Measurements from ENCODE around the gene LRP1B. TPM values are rescaled to one million over a fixed set of nuclear protein-coding genes. Genes with fewer than 3 reads are reported as not detected.

LRP1B gene
- total RNA-seq, 4 donors from 2014 or later = 3.3 to 11.1 (median 4.6) TPM

DNA sequence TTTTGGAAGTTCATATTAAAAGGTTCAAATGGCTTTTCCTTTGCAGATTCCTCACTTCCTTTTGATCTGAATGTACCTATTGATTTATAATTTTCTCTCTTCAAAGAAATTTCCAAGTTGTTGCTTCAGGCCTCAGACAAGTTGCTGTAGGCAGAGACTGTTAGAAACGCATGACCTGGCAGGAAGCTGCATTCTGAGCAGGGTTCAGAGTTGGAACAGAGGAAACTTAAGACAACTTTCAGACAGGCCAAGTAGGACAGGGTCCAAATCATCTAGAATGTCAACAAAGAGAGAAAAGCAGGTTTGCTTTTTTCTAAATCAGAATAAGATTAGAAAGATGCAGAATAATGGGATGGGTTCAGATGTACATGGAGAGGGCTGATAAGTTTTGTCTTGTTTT lies 416.3 kb downstream of the LRP1B start:
- Histone ChIP-seq H3K4me1 (no peaks in the 10 kb centered on the region), H3K36me3 (no peaks in the 10 kb centered on the region), H3K27me3 (no peaks in the 10 kb centered on the region), H3K9me3 (no peaks in the 10 kb centered on the region), H3K27ac (no peak overlapping the region), H3K4me3 (no peak overlapping the region)
- no peak for DNase-seq
- ATAC-seq = no peak
- intact Hi-C loops (cut with DNase I; ENCODE audit: low total_unique reads) = no loop called here
- in situ Hi-C loops (cut with MboI; ENCODE audit: low sequenced_read_pairs in 4 of 4) = no loop called here
- TF ChIP-seq, protein P1, sequence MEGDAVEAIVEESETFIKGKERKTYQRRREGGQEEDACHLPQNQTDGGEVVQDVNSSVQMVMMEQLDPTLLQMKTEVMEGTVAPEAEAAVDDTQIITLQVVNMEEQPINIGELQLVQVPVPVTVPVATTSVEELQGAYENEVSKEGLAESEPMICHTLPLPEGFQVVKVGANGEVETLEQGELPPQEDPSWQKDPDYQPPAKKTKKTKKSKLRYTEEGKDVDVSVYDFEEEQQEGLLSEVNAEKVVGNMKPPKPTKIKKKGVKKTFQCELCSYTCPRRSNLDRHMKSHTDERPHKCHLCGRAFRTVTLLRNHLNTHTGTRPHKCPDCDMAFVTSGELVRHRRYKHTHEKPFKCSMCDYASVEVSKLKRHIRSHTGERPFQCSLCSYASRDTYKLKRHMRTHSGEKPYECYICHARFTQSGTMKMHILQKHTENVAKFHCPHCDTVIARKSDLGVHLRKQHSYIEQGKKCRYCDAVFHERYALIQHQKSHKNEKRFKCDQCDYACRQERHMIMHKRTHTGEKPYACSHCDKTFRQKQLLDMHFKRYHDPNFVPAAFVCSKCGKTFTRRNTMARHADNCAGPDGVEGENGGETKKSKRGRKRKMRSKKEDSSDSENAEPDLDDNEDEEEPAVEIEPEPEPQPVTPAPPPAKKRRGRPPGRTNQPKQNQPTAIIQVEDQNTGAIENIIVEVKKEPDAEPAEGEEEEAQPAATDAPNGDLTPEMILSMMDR (IDR thresholded peaks at IDR 0.05 in 4 of 5, conservative IDR thresholded peaks at IDR 0.05 in 1 of 5) = no peak
- TF ChIP-seq POLR2A (IDR thresholded peaks at IDR 0.05) = no peak

DNA sequence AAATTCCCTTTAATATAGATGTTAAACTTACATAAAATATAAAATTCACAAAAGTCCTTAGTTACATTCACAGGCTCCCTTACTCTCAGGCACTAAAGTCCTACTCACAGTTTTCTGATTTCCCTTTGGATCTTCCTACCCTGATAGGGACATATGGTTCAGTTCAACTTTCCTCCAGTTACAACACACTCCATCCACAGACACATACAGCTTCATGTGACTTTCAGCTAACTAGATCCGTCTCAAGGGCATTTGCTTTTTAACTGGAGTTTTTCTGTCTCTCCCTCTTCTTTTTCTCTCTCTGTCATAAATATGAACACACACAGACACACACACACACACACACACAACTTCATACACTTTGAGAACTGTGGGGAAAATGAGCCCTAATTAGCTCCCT lies 419.2 kb downstream of the LRP1B start:
- no peak overlapping the region for H3K27ac ChIP-seq
- intact Hi-C loops (cut with DNase I; ENCODE audit: low total_unique reads) = no loop called here
- H3K27me3 ChIP-seq = no peaks in the 10 kb centered on the region
- H3K36me3 ChIP-seq = no peaks in the 10 kb centered on the region
- no peaks in the 10 kb centered on the region for H3K4me1 ChIP-seq
- no peak for TF ChIP-seq POLR2A (IDR thresholded peaks at IDR 0.05)
- TF ChIP-seq, protein P1 (IDR thresholded peaks at IDR 0.05 in 4 of 5, conservative IDR thresholded peaks at IDR 0.05 in 1 of 5) = no peak
- H3K9me3 ChIP-seq = no peaks in the 10 kb centered on the region
- no peak overlapping the region for H3K4me3 ChIP-seq
- DNase-seq (no peak), ATAC-seq (no peak)
- in situ Hi-C loops (cut with MboI; ENCODE audit: low sequenced_read_pairs in 4 of 4) = no loop called here

DNA sequence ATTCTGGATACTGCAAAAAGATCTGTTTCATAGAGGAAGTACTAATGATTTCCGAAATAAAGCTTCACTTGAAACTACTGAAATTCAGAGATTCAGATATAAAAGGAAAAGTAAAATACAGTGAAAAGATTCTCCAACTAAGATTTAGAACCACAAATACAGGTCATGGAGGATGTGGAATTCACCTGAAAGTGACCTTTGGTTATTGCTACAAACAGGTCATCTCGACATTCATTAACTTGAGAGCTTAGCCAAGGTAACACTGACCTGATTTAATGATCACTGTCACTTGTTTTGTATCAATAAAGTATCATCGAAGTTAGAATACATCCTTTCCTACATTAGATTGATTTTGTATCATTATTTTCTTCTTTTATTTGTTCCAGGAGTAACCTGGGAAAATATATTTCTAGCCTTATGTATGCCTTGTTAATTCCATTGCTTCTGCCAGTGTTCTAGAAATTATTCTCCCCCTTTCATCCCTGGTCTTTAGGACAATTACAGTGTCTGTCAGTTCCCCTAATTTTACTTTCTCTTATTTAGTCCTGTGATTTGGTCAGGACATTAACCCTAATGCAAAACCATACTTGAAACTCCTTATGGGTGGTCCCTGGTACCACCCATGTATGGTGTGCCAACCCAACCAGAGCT lies 420.1 kb downstream of the LRP1B start:
- H3K27me3 ChIP-seq = no peaks in the 10 kb centered on the region
- no peaks in the 10 kb centered on the region for H3K9me3 ChIP-seq
- no peak overlapping the region for H3K4me3 ChIP-seq
- in situ Hi-C loops (cut with MboI; ENCODE audit: low sequenced_read_pairs in 4 of 4) = no loop called here
- no peaks in the 10 kb centered on the region for H3K36me3 ChIP-seq
- intact Hi-C loops (cut with DNase I; ENCODE audit: low total_unique reads) = no loop called here
- H3K27ac ChIP-seq = no peak overlapping the region
- DNase-seq = no peak
- no peak for TF ChIP-seq POLR2A (IDR thresholded peaks at IDR 0.05)
- TF ChIP-seq, protein P1 (IDR thresholded peaks at IDR 0.05 in 4 of 5, conservative IDR thresholded peaks at IDR 0.05 in 1 of 5) = no peak
- ATAC-seq = no peak
- H3K4me1 ChIP-seq = no peaks in the 10 kb centered on the region

DNA sequence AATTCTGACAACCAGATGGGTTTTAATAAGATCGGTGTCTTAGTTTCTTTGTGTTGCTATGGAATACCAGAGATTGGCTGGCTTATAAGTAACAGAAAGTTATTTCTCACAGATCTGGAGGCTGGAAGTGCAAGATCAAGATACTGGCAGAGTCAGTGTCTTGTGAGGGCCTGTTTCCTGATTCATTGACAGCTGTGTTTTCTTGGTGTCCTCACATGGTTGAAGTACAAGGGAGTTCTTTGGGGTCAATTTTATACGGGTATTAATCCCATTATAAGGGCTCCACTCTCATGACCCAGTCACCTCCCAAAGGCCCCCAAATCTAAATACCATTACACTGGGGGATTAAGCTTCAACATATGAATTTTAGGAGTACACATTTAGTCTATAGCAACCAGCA lies 421.1 kb downstream of the LRP1B start:
- TF ChIP-seq POLR2A (IDR thresholded peaks at IDR 0.05) = no peak
- TF ChIP-seq, protein P1 (IDR thresholded peaks at IDR 0.05 in 4 of 5, conservative IDR thresholded peaks at IDR 0.05 in 1 of 5) = no peak
- Histone ChIP-seq H3K27me3 (no peaks in the 10 kb centered on the region), H3K4me3 (no peak overlapping the region), H3K4me1 (no peaks in the 10 kb centered on the region), H3K9me3 (no peaks in the 10 kb centered on the region), H3K36me3 (no peaks in the 10 kb centered on the region), H3K27ac (no peak overlapping the region)
- in situ Hi-C loops (cut with MboI; ENCODE audit: low sequenced_read_pairs in 4 of 4) (no loop called here), intact Hi-C loops (cut with DNase I; ENCODE audit: low total_unique reads) (no loop called here)
- ATAC-seq = no peak
- DNase-seq = no peak

DNA sequence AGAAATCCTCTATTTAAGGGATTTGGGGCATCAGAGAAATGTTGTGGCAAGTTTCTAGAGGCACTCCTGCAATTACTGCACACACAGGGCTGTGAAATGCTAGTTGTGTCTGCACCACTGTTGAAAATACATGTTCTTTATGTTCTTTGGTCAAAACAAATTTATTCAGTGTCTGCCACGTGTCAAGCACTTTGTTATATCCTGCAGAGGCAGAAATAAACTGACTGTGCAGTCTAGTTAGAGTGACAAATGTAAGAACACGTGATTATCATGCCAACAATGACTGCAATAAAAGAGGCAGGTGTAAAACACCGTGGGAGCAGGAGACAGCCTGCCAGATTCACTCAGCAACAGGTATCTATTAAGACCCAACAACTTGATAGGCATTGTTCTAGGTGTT lies 423.3 kb downstream of the LRP1B start:
- Histone ChIP-seq H3K27me3 (no peaks in the 10 kb centered on the region), H3K4me1 (no peaks in the 10 kb centered on the region), H3K4me3 (no peak overlapping the region), H3K27ac (no peak overlapping the region), H3K9me3 (no peaks in the 10 kb centered on the region), H3K36me3 (no peaks in the 10 kb centered on the region)
- intact Hi-C loops (cut with DNase I; ENCODE audit: low total_unique reads) = no loop called here
- DNase-seq = no peak
- no peak for TF ChIP-seq POLR2A (IDR thresholded peaks at IDR 0.05)
- TF ChIP-seq, protein P1 (IDR thresholded peaks at IDR 0.05 in 4 of 5, conservative IDR thresholded peaks at IDR 0.05 in 1 of 5) = no peak
- ATAC-seq = no peak
- in situ Hi-C loops (cut with MboI; ENCODE audit: low sequenced_read_pairs in 4 of 4) = no loop called here
